Neural progenitor cell (in vitro differentiated cells): ENCODE measurements around the gene GXYLT1.

Source experiments
- EZH2 ChIP-seq: fragments of 200-600 bp; sonication (generic); IDR thresholded peaks from 2 replicates; pipeline ENCODE4 v1.6.1; 2017; ENCODE audit warnings: antibody characterized with exemption, mild to moderate bottlenecking, moderate library complexity
- TF ChIP-seq, protein P1 (sequence below): fragments of 200-600 bp; sonication (generic); IDR thresholded peaks from 2 replicates; pipeline ENCODE4 v1.5.1; 2017; ENCODE audit warnings: antibody characterized with exemption, mild to moderate bottlenecking

DNA sequence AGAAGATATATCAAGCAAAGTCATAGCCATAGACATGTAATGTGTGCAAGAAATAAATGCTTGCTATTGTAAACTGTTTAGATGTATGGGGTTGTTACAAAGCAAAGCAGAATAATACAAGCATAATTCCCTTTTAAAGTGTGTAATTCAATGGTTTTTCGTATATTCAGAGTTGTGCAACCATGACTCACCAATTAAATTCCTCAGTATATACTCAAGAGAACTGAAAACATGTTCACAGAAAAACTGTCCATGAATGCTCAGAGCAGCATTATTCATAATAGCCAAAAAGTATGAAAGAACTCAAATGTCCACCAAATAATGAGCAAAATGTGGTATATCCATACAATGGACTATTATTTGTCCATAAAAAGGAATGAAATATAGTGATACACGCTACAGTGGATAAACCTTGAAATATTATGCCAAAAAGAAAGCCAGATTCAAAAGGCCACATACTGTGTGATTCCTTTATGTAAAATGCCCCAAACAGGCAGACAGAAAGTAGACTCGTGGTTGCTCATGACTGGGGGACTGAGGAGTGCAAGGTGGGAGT, 9.3 kb downstream of the GXYLT1 start:
- TF ChIP-seq, protein P1, sequence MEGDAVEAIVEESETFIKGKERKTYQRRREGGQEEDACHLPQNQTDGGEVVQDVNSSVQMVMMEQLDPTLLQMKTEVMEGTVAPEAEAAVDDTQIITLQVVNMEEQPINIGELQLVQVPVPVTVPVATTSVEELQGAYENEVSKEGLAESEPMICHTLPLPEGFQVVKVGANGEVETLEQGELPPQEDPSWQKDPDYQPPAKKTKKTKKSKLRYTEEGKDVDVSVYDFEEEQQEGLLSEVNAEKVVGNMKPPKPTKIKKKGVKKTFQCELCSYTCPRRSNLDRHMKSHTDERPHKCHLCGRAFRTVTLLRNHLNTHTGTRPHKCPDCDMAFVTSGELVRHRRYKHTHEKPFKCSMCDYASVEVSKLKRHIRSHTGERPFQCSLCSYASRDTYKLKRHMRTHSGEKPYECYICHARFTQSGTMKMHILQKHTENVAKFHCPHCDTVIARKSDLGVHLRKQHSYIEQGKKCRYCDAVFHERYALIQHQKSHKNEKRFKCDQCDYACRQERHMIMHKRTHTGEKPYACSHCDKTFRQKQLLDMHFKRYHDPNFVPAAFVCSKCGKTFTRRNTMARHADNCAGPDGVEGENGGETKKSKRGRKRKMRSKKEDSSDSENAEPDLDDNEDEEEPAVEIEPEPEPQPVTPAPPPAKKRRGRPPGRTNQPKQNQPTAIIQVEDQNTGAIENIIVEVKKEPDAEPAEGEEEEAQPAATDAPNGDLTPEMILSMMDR = no peak
- no peak for TF ChIP-seq EZH2
